ENCODE results near the gene PIKFYVE. TPM values are rescaled to one million over a fixed set of nuclear protein-coding genes. Genes with fewer than 3 reads are reported as not detected.

Gene PIKFYVE
- total and polyA plus RNA-seq, 7 experiments from 2014 or later, result 5.9 to 52.3 (median 36.5) TPM

GRCh38 chr2:208399201-208399600 is 133.1 kb downstream of the PIKFYVE start:
- H3K27ac Mint-ChIP-seq, result no peak overlapping the region
- peaks cover 0 to 25% (median 11%) of the 10 kb centered on the region in 11 donors for H3K9me3 Mint-ChIP-seq
- H3K36me3 Mint-ChIP-seq, result peaks cover 0 to 5% (median 3%) of the 10 kb centered on the region in 5 donors
- intact Hi-C loops (cut with micrococcal nuclease), result loop anchor here in 1 of 2 donors (5.0 kb wide), 1 partner anchor 808 kb away; no protein-coding TSS in a partner anchor
- no peaks in the 10 kb centered on the region for H3K27me3 ChIP-seq (ENCODE audit: control insufficient read depth in 2 of 2, insufficient read depth in 2 of 2, low read length in 2 of 2)
- ATAC-seq (no peak), DNase-seq (no peak)
- H3K27ac ChIP-seq (ENCODE audit: low read depth, low read length), result no peak overlapping the region
- H3K4me1 ChIP-seq (ENCODE audit: control insufficient read depth in 2 of 2, insufficient read depth in 2 of 2, low read length in 2 of 2), result no peaks in the 10 kb centered on the region
- H3K4me3 Mint-ChIP-seq, result no peak overlapping the region
- no peaks in the 10 kb centered on the region for H3K4me1 Mint-ChIP-seq
- peaks cover 35 to 47% (median 40%) of the 10 kb centered on the region in 5 donors for H3K27me3 Mint-ChIP-seq
- H3K4me3 ChIP-seq (ENCODE audit: low read length), result no peak overlapping the region
- ChIA-PET POLR2A (no interaction called here), CTCF (no interaction called here)
- H3K36me3 ChIP-seq (ENCODE audit: control insufficient read depth in 2 of 3, insufficient read depth in 3 of 3, low read length in 3 of 3), result no peaks in the 10 kb centered on the region
- H3K9me3 ChIP-seq (ENCODE audit: control insufficient read depth in 2 of 3, low read length in 3 of 3), result peaks cover 0 to 3% (median 0%) of the 10 kb centered on the region in 3 experiments

GRCh38 chr2:208406474-208407451 is 140.7 kb downstream of the PIKFYVE start, which contains the start of gene PTH2R:
PTH2R (plus strand) TSS chr2:208406792; CDS start chr2:208407044, 252 bp downstream.
- H3K4me3 ChIP-seq (ENCODE audit: low read length), result no peak within 1 kb of the TSS

GRCh38 chr2:208407667-208408066 is 141.6 kb downstream of the PIKFYVE start:
- H3K4me1 Mint-ChIP-seq, result peaks cover 0 to 12% (median 8%) of the 10 kb centered on the region in 7 donors

More at GRCh38 chr2:208406474-208407451, 140.7 kb downstream of the PIKFYVE start, which contains the start of gene PTH2R:
- Mint-ChIP-seq H3K4me3 (peak within 1 kb of the TSS in 4 of 10 donors; percentile 21 to 49 (median 39)), H3K36me3 (no peaks in the 10 kb centered on the region), H3K27me3 (peaks cover 71 to 86% (median 75%) of the 10 kb centered on the region in 5 donors), H3K27ac (no peak within 1 kb of the TSS), H3K4me1 (peaks cover 0 to 12% (median 8%) of the 10 kb centered on the region in 7 donors), H3K9me3 (peaks cover 0 to 1% (median 0%) of the 10 kb centered on the region in 11 donors)
- POLR2A ChIA-PET, result no interaction called here
- no peaks in the 10 kb centered on the region for H3K4me1 ChIP-seq (ENCODE audit: control insufficient read depth in 2 of 2, insufficient read depth in 2 of 2, low read length in 2 of 2)
- H3K27me3 ChIP-seq (ENCODE audit: control insufficient read depth in 2 of 2, insufficient read depth in 2 of 2, low read length in 2 of 2), result peaks cover 9% of the 10 kb centered on the region in 2 donors
- DNase-seq (no peak), ATAC-seq (no peak)
- CTCF ChIA-PET, result no interaction called here
- intact Hi-C loops (cut with micrococcal nuclease), result no loop called here
- H3K9me3 ChIP-seq (ENCODE audit: control insufficient read depth in 2 of 3, low read length in 3 of 3), result no peaks in the 10 kb centered on the region
- no peak within 1 kb of the TSS for H3K27ac ChIP-seq (ENCODE audit: low read depth, low read length)
- no peaks in the 10 kb centered on the region for H3K36me3 ChIP-seq (ENCODE audit: control insufficient read depth in 2 of 3, insufficient read depth in 3 of 3, low read length in 3 of 3)

More at GRCh38 chr2:208407667-208408066, 141.6 kb downstream of the PIKFYVE start:
- ChIA-PET POLR2A (no interaction called here), CTCF (no interaction called here)
- no peak overlapping the region for H3K4me3 Mint-ChIP-seq
- DNase-seq (no peak), ATAC-seq (no peak)
- H3K27ac ChIP-seq (ENCODE audit: low read depth, low read length), result no peak overlapping the region
- intact Hi-C loops (cut with micrococcal nuclease), result no loop called here
- peaks cover 0 to 1% (median 0%) of the 10 kb centered on the region in 11 donors for H3K9me3 Mint-ChIP-seq
- H3K27me3 Mint-ChIP-seq, result peaks cover 64 to 86% (median 73%) of the 10 kb centered on the region in 5 donors
- H3K27ac Mint-ChIP-seq, result no peak overlapping the region
- no peaks in the 10 kb centered on the region for H3K36me3 Mint-ChIP-seq
- H3K36me3 ChIP-seq (ENCODE audit: control insufficient read depth in 2 of 3, insufficient read depth in 3 of 3, low read length in 3 of 3), result no peaks in the 10 kb centered on the region
- H3K9me3 ChIP-seq (ENCODE audit: control insufficient read depth in 2 of 3, low read length in 3 of 3), result no peaks in the 10 kb centered on the region
- no peaks in the 10 kb centered on the region for H3K4me1 ChIP-seq (ENCODE audit: control insufficient read depth in 2 of 2, insufficient read depth in 2 of 2, low read length in 2 of 2)
- H3K4me3 ChIP-seq (ENCODE audit: low read length), result no peak overlapping the region
- peaks cover 9% of the 10 kb centered on the region in 2 donors for H3K27me3 ChIP-seq (ENCODE audit: control insufficient read depth in 2 of 2, insufficient read depth in 2 of 2, low read length in 2 of 2)

Other genes starting within 250 kb of the PIKFYVE start
- 10 to 100 TPM in 4 of 5 experiments, 1 to 10 TPM in 1; 6.1 to 19.4 (median 15.5) TPM for gene PLEKHM3, start 240.7 kb upstream of the PIKFYVE start, total RNA-seq
- 1 to 10 TPM; 3.8 to 5.4 TPM for gene PLEKHM3, start 240.7 kb upstream of the PIKFYVE start, polyA plus RNA-seq
- not detected for gene CRYGD, start 141.7 kb upstream of the PIKFYVE start, total RNA-seq
- gene CRYGD, start 141.7 kb upstream of the PIKFYVE start, polyA plus RNA-seq, result not detected
- not detected for gene CRYGC, start 136.4 kb upstream of the PIKFYVE start, total RNA-seq
- gene CRYGC, start 136.4 kb upstream of the PIKFYVE start, polyA plus RNA-seq, result not detected
- not detected for gene CRYGB, start 120.1 kb upstream of the PIKFYVE start, total RNA-seq
- not detected for gene CRYGB, start 120.1 kb upstream of the PIKFYVE start, polyA plus RNA-seq
- not detected for gene CRYGA, start 102.7 kb upstream of the PIKFYVE start, total RNA-seq
- not detected for gene CRYGA, start 102.7 kb upstream of the PIKFYVE start, polyA plus RNA-seq
- not detected for gene C2orf80, start 76.2 kb upstream of the PIKFYVE start, total RNA-seq
- gene C2orf80, start 76.2 kb upstream of the PIKFYVE start, polyA plus RNA-seq, result not detected
- 10 to 100 TPM in 4 of 5 experiments, 1 to 10 TPM in 1; 5.0 to 26.4 (median 20.4) TPM for gene IDH1, start 11.2 kb upstream of the PIKFYVE start, total RNA-seq
- gene IDH1, start 11.2 kb upstream of the PIKFYVE start, polyA plus RNA-seq, result 1 to 10 TPM; 1.8 to 3.9 TPM
- under 1 TPM in 3 of 5 experiments, not detected in 2; 0.19 to 0.44 (median 0.43) TPM for gene PTH2R, start 140.5 kb downstream of the PIKFYVE start, total RNA-seq
- not detected for gene PTH2R, start 140.5 kb downstream of the PIKFYVE start, polyA plus RNA-seq

All from naive thymus-derived CD4-positive, alpha-beta T cell (primary cell).